ENCODE data around the gene DYNC2LI1. TPM values are rescaled to one million over a fixed set of nuclear protein-coding genes. Genes with fewer than 3 reads are reported as not detected.

The DYNC2LI1 gene
- total RNA-seq, 4 donors from 2014 or later = 19.5 to 37.3 (median 33.1) TPM

DNA sequence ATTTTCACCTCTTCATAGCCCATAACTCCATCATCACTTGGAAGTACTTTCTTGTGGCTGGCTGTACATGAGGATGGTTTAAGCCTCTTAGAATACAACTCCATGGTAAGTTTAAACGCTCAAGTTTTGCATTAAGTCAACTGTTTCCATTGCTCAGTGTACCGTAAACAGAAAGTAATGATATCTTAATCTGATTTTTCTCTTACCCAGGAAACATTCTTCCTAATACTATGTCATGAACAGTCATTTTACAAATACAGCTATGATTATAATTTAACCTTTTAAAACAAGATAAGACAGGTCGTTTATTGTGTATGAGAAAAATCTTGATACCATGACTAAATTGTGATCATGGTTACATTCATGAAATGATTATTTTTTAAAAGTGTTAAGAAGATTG, 11.6 kb upstream of the DYNC2LI1 start:
- H3K9me3 ChIP-seq = no peaks in the 10 kb centered on the region
- H3K4me3 ChIP-seq = no peak overlapping the region
- TF ChIP-seq, protein P1, sequence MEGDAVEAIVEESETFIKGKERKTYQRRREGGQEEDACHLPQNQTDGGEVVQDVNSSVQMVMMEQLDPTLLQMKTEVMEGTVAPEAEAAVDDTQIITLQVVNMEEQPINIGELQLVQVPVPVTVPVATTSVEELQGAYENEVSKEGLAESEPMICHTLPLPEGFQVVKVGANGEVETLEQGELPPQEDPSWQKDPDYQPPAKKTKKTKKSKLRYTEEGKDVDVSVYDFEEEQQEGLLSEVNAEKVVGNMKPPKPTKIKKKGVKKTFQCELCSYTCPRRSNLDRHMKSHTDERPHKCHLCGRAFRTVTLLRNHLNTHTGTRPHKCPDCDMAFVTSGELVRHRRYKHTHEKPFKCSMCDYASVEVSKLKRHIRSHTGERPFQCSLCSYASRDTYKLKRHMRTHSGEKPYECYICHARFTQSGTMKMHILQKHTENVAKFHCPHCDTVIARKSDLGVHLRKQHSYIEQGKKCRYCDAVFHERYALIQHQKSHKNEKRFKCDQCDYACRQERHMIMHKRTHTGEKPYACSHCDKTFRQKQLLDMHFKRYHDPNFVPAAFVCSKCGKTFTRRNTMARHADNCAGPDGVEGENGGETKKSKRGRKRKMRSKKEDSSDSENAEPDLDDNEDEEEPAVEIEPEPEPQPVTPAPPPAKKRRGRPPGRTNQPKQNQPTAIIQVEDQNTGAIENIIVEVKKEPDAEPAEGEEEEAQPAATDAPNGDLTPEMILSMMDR (IDR thresholded peaks at IDR 0.05) = no peak
- TF ChIP-seq EP300 (IDR thresholded peaks at IDR 0.05) (no peak), POLR2A (IDR thresholded peaks at IDR 0.05) (no peak)
- H3K27ac ChIP-seq = no peak overlapping the region
- peaks cover 0 to 17% (median 0%) of the 10 kb centered on the region in 3 donors for H3K36me3 ChIP-seq
- H3K27me3 ChIP-seq = no peaks in the 10 kb centered on the region
- peaks cover 0 to 23% (median 2%) of the 10 kb centered on the region in 4 donors for H3K4me1 ChIP-seq
- 80 to 86% methylated on average over 3 of the region's 3 CpGs for WGBS, 2 donors
- no peak for DNase-seq (ENCODE audit: low spot score in 2 of 2)

DNA sequence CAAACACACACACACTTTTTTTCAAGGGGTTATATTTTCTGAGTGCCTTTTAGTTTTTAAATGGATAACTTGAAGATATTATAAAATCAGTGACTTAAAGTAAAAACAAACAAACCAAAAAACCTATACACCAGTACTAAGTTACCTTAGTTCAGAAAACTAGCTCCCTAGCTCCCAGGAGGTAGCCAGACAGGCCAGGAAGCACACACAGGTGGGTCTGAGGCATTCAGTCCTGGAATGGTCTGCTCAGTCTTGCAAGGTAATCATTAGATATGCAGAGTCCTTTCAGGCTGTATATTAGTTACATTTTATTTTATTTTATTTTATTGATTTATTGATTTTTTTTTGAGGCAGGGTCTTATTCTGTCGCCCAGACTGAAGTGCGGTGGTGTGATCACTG, 10.7 kb upstream of the DYNC2LI1 start:
- Histone ChIP-seq H3K4me1 (peaks cover 0 to 21% (median 2%) of the 10 kb centered on the region in 4 donors), H3K4me3 (no peak overlapping the region), H3K27ac (no peak overlapping the region), H3K9me3 (no peaks in the 10 kb centered on the region), H3K36me3 (peaks cover 0 to 17% (median 0%) of the 10 kb centered on the region in 3 donors), H3K27me3 (no peaks in the 10 kb centered on the region)
- WGBS, 2 donors = 95 to 96% methylated on average over 2 of the region's 2 CpGs
- no peak for DNase-seq (ENCODE audit: low spot score in 2 of 2)
- TF ChIP-seq, protein P1 (IDR thresholded peaks at IDR 0.05) = no peak
- TF ChIP-seq POLR2A (IDR thresholded peaks at IDR 0.05) (no peak), EP300 (IDR thresholded peaks at IDR 0.05) (no peak)

DNA sequence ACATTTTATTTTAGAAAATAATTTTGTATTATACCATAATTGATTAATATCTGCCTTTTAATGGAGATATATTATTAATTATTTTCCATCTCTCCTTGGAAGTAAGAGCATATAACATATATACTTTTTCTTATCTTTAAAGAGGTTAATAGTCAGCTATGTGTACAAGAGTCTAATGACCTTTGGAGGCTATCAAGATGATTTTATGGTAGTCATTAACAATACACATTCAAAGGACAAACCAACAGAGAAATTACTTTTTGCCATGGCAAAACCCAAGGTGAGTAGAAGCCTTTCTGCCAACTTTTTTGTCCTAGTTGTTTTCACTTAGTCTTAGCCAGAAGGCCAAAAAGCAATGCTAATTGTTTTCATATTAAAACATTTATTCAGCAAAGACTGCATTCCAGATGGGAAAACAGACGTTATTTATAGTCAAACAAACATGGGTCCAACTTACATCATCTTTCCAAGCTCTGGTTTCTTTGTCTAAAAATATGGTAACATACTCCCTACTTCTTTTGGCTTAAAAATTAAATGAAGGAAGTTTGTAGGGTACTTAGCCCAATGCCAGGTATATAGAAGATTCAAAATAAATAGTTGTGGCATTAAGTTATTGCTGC, 9.6 kb upstream of the DYNC2LI1 start:
- Histone ChIP-seq H3K9me3 (no peaks in the 10 kb centered on the region), H3K4me1 (peaks cover 0 to 10% (median 1%) of the 10 kb centered on the region in 4 donors), H3K36me3 (peaks cover 0 to 17% (median 0%) of the 10 kb centered on the region in 3 donors), H3K27me3 (no peaks in the 10 kb centered on the region), H3K27ac (peak overlapping the region in 1 of 4 donors; percentile 16), H3K4me3 (no peak overlapping the region)
- DNase-seq (ENCODE audit: low spot score in 2 of 2) = no peak
- TF ChIP-seq POLR2A (IDR thresholded peaks at IDR 0.05) (no peak), EP300 (IDR thresholded peaks at IDR 0.05) (no peak)
- TF ChIP-seq, protein P1 (IDR thresholded peaks at IDR 0.05) = no peak
- 11 to 13% methylated on average over 1 of the region's 1 CpG for WGBS, 2 donors

DNA sequence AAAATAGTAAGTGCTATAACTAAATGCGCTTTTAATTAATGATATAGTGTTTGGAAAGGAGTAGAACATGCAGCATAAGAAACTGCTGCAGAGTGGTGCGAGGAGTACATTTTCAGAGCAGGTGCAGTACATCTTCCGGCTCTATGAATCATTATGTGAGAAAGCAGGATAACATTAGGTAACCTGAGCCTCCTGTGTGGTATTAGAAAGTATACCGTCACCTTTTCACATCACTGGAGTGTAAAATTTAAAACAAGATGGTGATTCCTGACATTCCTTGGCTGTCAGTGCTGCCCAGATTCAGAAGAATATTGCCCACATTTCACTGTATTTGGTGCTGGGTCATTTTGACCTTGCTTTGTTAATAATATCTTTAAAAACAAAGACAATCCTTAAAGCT, 7.8 kb upstream of the DYNC2LI1 start:
- 95 to 96% methylated on average over 4 of the region's 4 CpGs for WGBS, 2 donors
- DNase-seq (ENCODE audit: low spot score in 2 of 2) = no peak

DNA sequence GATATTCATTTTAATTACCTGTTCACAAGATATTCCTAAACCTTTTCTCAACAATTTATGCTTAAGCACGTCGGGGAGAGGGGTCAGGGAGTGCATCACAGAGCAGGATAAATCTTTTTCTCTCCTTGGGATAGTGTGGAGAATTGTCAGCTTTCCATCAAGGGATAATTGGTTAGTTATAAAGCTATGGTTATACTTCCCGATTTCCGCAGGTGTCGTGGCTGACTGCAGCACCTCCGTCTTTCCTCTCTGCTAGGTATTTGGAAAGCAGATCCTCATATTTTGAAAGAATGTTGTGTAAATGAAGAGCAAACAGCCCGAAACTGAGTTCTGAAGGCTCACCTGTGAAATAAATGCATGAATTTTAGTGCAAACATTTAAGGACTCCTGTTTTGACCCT, 778 bp downstream of the DYNC2LI1 start:
- peak overlapping the region; percentile 69 to 93 (median 78) for H3K27ac ChIP-seq
- peaks cover 0 to 22% (median 0%) of the 10 kb centered on the region in 3 donors for H3K36me3 ChIP-seq
- 39 to 45% methylated on average over 7 of the region's 7 CpGs for WGBS, 2 donors
- no peaks in the 10 kb centered on the region for H3K27me3 ChIP-seq
- no peak for DNase-seq (ENCODE audit: low spot score in 2 of 2)
- no peaks in the 10 kb centered on the region for H3K9me3 ChIP-seq
- H3K4me3 ChIP-seq = peak overlapping the region; percentile 53 to 82 (median 72)
- TF ChIP-seq EP300 (IDR thresholded peaks at IDR 0.05) (no peak), POLR2A (IDR thresholded peaks at IDR 0.05) (no peak)
- TF ChIP-seq, protein P1 (IDR thresholded peaks at IDR 0.05) = no peak
- peaks cover 0 to 16% (median 3%) of the 10 kb centered on the region in 4 donors for H3K4me1 ChIP-seq

More for the DNA sequence above, 7.8 kb upstream of the DYNC2LI1 start:
- Histone ChIP-seq H3K36me3 (peaks cover 0 to 17% (median 0%) of the 10 kb centered on the region in 3 donors), H3K27ac (no peak overlapping the region), H3K4me1 (no peaks in the 10 kb centered on the region), H3K27me3 (no peaks in the 10 kb centered on the region), H3K9me3 (no peaks in the 10 kb centered on the region), H3K4me3 (no peak overlapping the region)
- TF ChIP-seq POLR2A (IDR thresholded peaks at IDR 0.05) (no peak), EP300 (IDR thresholded peaks at IDR 0.05) (no peak)
- TF ChIP-seq, protein P1 (IDR thresholded peaks at IDR 0.05) = no peak

Measured in tibial nerve (tissue), 4 donors.